GM20000 (cell line): ENCODE measurements around the gene OR6F1.
"Not testable (repeated sequence)": the region's sequence is repeated elsewhere in the genome, so short reads cannot be mapped to it uniquely, and the experiment has no call there.

ENCODE experiments used
- DNase-seq: peaks from one replicate; pipeline ENCODE4 v3.0.0; 2012; ENCODE audit warnings: low spot score
- TF ChIP-seq, protein P1 (sequence below): IDR thresholded peaks from 2 replicates; pipeline ENCODE4 v1.5.1; 2012; ENCODE audit warnings: mild to moderate bottlenecking, control low read depth; ENCODE audit errors: extremely low read depth, missing control alignments

OR6F1 gene

DNA sequence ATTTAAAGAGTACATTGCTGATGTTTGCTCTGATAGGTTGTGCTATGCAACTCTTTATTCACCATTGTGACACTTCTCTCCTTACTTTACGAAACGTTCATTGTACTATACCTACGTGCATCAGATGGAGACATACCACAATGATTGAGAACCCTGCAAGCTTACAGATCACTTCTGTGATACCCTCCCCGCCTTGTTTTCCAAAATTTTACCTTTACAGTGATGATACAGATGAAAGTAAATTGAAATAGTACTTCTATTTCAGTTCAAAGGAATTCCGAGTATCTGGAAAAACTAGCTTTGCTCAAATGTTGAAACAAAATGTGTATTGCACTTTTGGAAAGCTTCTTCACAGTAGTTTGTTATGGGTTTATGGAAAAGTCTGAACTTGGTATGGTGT lies 25.3 kb upstream of the OR6F1 start:
- TF ChIP-seq, protein P1, sequence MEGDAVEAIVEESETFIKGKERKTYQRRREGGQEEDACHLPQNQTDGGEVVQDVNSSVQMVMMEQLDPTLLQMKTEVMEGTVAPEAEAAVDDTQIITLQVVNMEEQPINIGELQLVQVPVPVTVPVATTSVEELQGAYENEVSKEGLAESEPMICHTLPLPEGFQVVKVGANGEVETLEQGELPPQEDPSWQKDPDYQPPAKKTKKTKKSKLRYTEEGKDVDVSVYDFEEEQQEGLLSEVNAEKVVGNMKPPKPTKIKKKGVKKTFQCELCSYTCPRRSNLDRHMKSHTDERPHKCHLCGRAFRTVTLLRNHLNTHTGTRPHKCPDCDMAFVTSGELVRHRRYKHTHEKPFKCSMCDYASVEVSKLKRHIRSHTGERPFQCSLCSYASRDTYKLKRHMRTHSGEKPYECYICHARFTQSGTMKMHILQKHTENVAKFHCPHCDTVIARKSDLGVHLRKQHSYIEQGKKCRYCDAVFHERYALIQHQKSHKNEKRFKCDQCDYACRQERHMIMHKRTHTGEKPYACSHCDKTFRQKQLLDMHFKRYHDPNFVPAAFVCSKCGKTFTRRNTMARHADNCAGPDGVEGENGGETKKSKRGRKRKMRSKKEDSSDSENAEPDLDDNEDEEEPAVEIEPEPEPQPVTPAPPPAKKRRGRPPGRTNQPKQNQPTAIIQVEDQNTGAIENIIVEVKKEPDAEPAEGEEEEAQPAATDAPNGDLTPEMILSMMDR = no peak
- no peak for DNase-seq

DNA sequence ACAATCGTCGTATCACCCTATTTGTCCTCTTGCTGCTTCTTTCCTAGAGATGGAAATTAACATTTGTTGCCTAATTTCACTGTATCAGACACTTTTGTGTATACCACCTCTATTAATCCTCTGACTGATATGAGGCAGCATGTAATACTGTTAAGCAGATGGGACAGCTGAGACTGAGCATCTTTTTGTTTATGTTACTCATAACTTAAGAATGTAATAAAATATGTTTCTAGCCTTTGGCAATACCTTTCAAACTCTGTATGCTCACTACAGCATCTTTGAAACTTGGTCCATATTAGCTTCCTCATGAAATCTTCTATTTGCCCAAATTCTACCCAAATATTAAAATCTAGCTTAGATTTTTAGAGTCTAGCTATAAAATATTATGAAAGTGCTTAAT lies 24.3 kb upstream of the OR6F1 start:
- TF ChIP-seq, protein P1 = no peak
- no peak for DNase-seq

DNA sequence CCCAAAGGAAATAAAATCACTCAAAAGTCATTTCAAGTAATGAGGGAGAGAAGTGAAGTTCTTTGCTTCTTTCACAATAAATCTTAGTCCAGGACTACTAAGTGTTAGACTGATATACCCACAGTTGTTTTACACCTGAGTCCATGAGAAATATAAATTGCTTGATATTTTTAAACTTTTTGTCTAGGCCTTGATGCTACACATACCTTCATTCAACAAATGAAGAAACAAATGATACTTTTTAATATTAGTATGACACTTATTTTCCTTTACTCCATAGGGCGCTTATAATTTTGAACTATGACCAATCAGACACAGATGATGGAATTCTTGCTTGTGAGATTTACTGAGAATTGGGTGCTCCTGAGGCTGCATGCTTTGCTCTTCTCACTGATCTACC lies 21.9 kb upstream of the OR6F1 start, which contains the start of gene OR14K1:
TSS of gene OR14K1 (plus strand) at position 301 of the 400 bp plus-strand sequence. CDS start at position 301, 0 bp downstream.
- TF ChIP-seq, protein P1 = no peak
- no peak for DNase-seq

DNA sequence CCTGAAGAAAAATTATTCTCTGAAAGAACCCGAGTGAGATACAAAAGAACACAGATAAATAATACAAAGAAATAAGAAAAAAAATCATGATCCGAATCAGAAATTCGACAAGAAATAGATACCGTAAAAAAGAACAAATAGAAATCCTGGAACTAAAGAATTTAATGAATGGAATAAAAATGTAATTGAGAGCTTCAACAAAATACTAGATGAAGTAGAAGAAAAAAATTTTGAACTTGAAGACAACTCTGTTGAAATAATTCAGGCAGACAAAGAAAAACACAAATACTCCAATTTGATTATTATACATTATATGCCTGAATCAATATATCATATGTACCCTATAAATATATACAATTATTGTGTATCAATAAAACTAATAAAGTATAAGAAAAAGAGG lies 4.8 kb upstream of the OR6F1 start:
- TF ChIP-seq, protein P1 = no peak
- no peak for DNase-seq

DNA sequence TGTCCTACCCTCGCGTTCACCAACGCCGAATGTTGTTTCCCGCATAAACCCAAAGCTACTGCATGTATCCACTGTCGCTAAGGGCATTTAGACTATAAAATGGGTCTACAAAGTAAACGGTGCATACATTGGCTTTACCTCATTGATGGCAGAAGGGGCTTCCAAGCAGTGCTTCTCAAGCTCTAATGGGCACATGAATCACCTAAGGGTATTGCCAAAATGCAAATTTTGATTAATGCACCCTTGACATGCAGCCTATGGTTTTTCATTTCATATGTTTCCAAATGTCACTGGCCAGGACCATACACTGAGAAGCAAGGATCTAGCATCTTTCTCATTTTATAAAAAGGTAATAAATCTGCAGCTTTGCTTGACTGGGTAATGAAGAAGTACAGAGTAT lies 2.7 kb downstream of the OR6F1 start:
- TF ChIP-seq, protein P1 = no peak
- DNase-seq = no peak

DNA sequence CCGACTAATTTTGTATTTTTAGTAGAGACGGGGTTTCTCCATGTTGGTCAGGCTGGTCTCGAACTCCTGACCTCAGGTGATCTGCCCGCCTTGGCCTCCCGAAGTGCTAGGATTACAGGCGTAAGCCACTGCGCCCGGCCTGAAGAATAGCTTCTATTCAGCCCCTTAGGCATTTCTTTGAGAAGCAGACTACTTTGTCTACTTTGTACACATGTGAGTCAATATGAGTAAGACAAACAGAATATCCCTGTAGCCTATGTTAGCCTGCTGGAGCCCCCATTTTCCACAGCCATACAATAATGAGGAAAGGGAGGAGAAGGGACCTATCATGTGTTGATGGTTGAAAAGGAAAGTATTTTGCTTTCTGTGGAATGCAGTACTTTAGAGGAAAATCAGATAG lies 5.8 kb downstream of the OR6F1 start:
- DNase-seq = not testable (repeated sequence)

DNA sequence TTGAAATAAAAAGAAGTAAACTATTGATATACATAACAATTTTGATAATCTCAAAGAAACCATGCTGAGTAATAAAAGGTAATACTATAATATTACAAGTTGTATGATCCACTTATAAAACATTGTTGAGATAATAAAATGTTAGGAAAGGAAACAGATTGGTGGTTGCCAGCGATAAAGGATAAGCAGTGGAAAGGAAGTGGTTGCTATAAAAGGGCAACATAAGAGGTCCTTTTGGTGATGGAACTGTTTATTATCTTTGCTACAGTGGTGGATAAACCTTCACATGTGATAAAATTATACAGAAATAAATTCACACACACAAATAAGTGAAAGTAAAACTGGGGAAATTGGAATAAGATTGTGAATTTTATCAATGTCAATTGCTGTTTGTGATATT lies 15.1 kb downstream of the OR6F1 start:
- DNase-seq = no peak

More for the DNA sequence above, 15.1 kb downstream of the OR6F1 start:
- TF ChIP-seq, protein P1 = no peak
